Stimulated activated CD8-positive, alpha-beta memory T cell treated with anti-CD3 and anti-CD28 coated beads, Interleukin-7, amount 100 ng/mL, for 1 hour (primary cell): ENCODE data around the gene TAF5.
"Not testable (repeated sequence)": the region's sequence is repeated elsewhere in the genome, so short reads cannot be mapped to it uniquely, and the experiment has no call there.

Experiments
- DNase-seq, 2 donors: peaks; one replicate each; pipeline ENCODE4 v3.0.0-alpha.2; 2020; ENCODE audit warnings: low read depth in 2 of 2

Gene TAF5

GRCh38 chr10:103367782-103368518 is at the start of gene TAF5:
TSS of gene TAF5 (plus strand) at chr10:103367976. CDS start at chr10:103367990, 14 bp downstream.
- DNase-seq = peak; percentile 68 to 70

- no peak for DNase-seq
These were observed 39.9 kb upstream of the TAF5 start for GRCh38 chr10:103327906-103328305.

- DNase-seq = no peak
These were observed 33.7 kb upstream of the TAF5 start for GRCh38 chr10:103333934-103334520.

GRCh38 chr10:103334567-103334966 is 33.2 kb upstream of the TAF5 start:
- no peak for DNase-seq

GRCh38 chr10:103336370-103336769 is 31.4 kb upstream of the TAF5 start:
- DNase-seq = no peak

GRCh38 chr10:103350175-103350516 is 17.6 kb upstream of the TAF5 start:
- no peak for DNase-seq

- peak; percentile 40 to 43 for DNase-seq
These were observed 17.1 kb upstream of the TAF5 start, which contains the start of gene PCGF6 for GRCh38 chr10:103350517-103351260. TSS of gene PCGF6 (minus strand) at chr10:103351140. CDS start at chr10:103351066, 74 bp downstream.

- no peak for DNase-seq
These were observed 14.5 kb upstream of the TAF5 start for GRCh38 chr10:103353281-103353680.

- DNase-seq = not testable (repeated sequence)
These were observed 13.2 kb upstream of the TAF5 start for GRCh38 chr10:103354567-103354966.

- DNase-seq = no peak
These were observed 11.7 kb upstream of the TAF5 start for GRCh38 chr10:103355906-103356599.

- not testable (repeated sequence) for DNase-seq
These were observed 8.3 kb upstream of the TAF5 start for GRCh38 chr10:103359493-103359892.

GRCh38 chr10:103360791-103361190 is 7.0 kb upstream of the TAF5 start:
- DNase-seq = not testable (repeated sequence)

- DNase-seq = no peak
These were observed 396 bp upstream of the TAF5 start for GRCh38 chr10:103367379-103367781.

- no peak for DNase-seq
These were observed 5.8 kb downstream of the TAF5 start for GRCh38 chr10:103373544-103373943.

- DNase-seq = no peak
These were observed 6.5 kb downstream of the TAF5 start for GRCh38 chr10:103374263-103374662.

GRCh38 chr10:103382769-103383168 is 15.0 kb downstream of the TAF5 start:
- DNase-seq = no peak

- no peak for DNase-seq
These were observed 26.4 kb downstream of the TAF5 start for GRCh38 chr10:103394180-103394579.

- no peak for DNase-seq
These were observed 27.9 kb downstream of the TAF5 start for GRCh38 chr10:103395754-103396066.

- DNase-seq = peak; percentile 86
These were observed 28.5 kb downstream of the TAF5 start, which contains the start of the genes ATP5MK and PDCD11 for GRCh38 chr10:103396067-103396788. TSS of gene ATP5MK (minus strand) at chr10:103396475. CDS start at chr10:103392457, 4,018 bp downstream. TSS of gene PDCD11 (plus strand) at chr10:103396626. CDS start at chr10:103398427, 1,801 bp downstream.

- DNase-seq = no peak
These were observed 29.0 kb downstream of the TAF5 start for GRCh38 chr10:103396789-103397087.

GRCh38 chr10:103397191-103397825 is 29.5 kb downstream of the TAF5 start:
- DNase-seq = no peak
